K562 (cell line): Measurements from ENCODE around the gene MAN1A1. TPM values are rescaled to one million over a fixed set of nuclear protein-coding genes. Genes with fewer than 3 reads are reported as not detected.

Source experiments
- ADNP ChIP-seq: fragments of 200-800 bp; sonication (Bioruptor generic); IDR thresholded peaks from 2 replicates; pipeline ENCODE4 v1.6.1; 2016; ENCODE audit warnings: missing genetic modification characterization, missing compliant biosample characterization
- ATF7 ChIP-seq: fragments of 450-650 bp; IDR thresholded peaks from 2 replicates; pipeline ENCODE4 v1.7.1; 2014; ENCODE audit warnings: mild to moderate bottlenecking, moderate library complexity
- CCAR2 ChIP-seq: fragments of 200-400 bp; formaldehyde crosslinking; IDR thresholded peaks from 2 replicates; pipeline ENCODE4 v1.6.1; 2017; ENCODE audit warnings: mild to moderate bottlenecking, low read depth, low read length
- GABPB1 ChIP-seq: sonication (generic); formaldehyde crosslinking; IDR thresholded peaks from 2 replicates; pipeline ENCODE4 v1.8.0; 2022; ENCODE audit warnings: mild to moderate bottlenecking, missing genetic modification reagents
- HNRNPUL1 ChIP-seq: fragments of 200-400 bp; formaldehyde crosslinking; IDR thresholded peaks from 2 replicates; pipeline ENCODE4 v1.6.1; 2017; ENCODE audit warnings: low read length
- JUND ChIP-seq, 2 experiments: IDR thresholded peaks; 2 replicates in 1 of 2; 3 replicates in 1 of 2; pipeline ENCODE4 v1.6.1; 2011; ENCODE audit warnings: borderline replicate concordance in 2 of 2, low read depth in 2 of 2, low read length in 2 of 2, improper control_type of control experiment in 1 of 2, missing biosample characterization in 1 of 2, missing genetic modification characterization in 1 of 2, missing genetic modification reagents in 1 of 2
- MAFG ChIP-seq: fragments of 450-650 bp; conservative IDR thresholded peaks from 2 replicates; pipeline ENCODE4 v1.6.1; 2016; ENCODE audit warnings: missing genetic modification characterization, missing compliant biosample characterization
- MEF2A ChIP-seq: IDR thresholded peaks from 2 replicates; pipeline ENCODE4 v1.6.1; 2011; ENCODE audit warnings: low read depth, mild to moderate bottlenecking, low read length, moderate library complexity; ENCODE audit not compliant: control insufficient read depth
- MEF2D ChIP-seq: conservative IDR thresholded peaks from 2 replicates; pipeline ENCODE4 v1.6.1; 2016; ENCODE audit warnings: low read depth, missing genetic modification characterization, missing compliant biosample characterization
- NFIX ChIP-seq: fragments of 250-450 bp; sonication (Bioruptor Pico); IDR thresholded peaks from 2 replicates; pipeline ENCODE4 v1.4.0; 2020; ENCODE audit warnings: low read depth, mild to moderate bottlenecking, moderate library complexity
- POLR2A ChIP-seq: fragments of 450-650 bp; conservative IDR thresholded peaks from 2 replicates; pipeline ENCODE4 v1.6.1; 2016
- RAD51 ChIP-seq: fragments of 450-650 bp; IDR thresholded peaks from 2 replicates; pipeline ENCODE4 v1.7.1; 2016; ENCODE audit warnings: low read depth, mild to moderate bottlenecking, borderline replicate concordance
- RNF2 ChIP-seq: sonication (generic); IDR thresholded peaks from 2 replicates; pipeline ENCODE4 v1.6.1; 2016
- SMARCE1 ChIP-seq: fragments of 450-650 bp; IDR thresholded peaks from 2 replicates; pipeline ENCODE4 v1.7.1; 2016; ENCODE audit warnings: mild to moderate bottlenecking
- TRIM28 ChIP-seq: fragments of 450-650 bp; IDR thresholded peaks from 2 replicates; pipeline ENCODE4 v1.6.1; 2017
- ZKSCAN8 ChIP-seq: fragments of 200-800 bp; sonication (Bioruptor generic); IDR thresholded peaks from 2 replicates; pipeline ENCODE4 v1.6.1; 2016; ENCODE audit warnings: missing genetic modification characterization, missing compliant biosample characterization
- ZNF134 ChIP-seq: fragments of 250-450 bp; sonication (Bioruptor Pico); conservative IDR thresholded peaks from 2 replicates; pipeline ENCODE4 v1.4.0; 2020
- ZNF174 ChIP-seq: fragments of 250-450 bp; sonication (Bioruptor Pico); IDR thresholded peaks from 2 replicates; pipeline ENCODE4 v1.4.0; 2020; ENCODE audit warnings: mild to moderate bottlenecking
- ZNF263 ChIP-seq: sonication (generic); formaldehyde crosslinking; IDR thresholded peaks from 2 replicates; pipeline ENCODE4 v1.8.0; 2022; ENCODE audit warnings: mild to moderate bottlenecking, missing genetic modification reagents, borderline replicate concordance
- polyA plus RNA-seq, 8 experiments: library from polyadenylated mRNA; depleted of rRNA in 4 of 8; stranded (reverse) in 5 of 8; unstranded in 3 of 8; fragments of >200 nt; fragmentation: Nextera tagmentation in 2 of 8; fragmentation: Illumina TruSeq in 1 of 8; extraction: Ambion mirVana in 2 of 8; extraction: Trizol in 1 of 8; gene quantifications; 2 replicates each; pipeline versions ENCODE4 v1.2.1 to v1.2.3, GENCODE V29; 2011 to 2014; ENCODE audit warnings: inconsistent platforms in 1 of 8, missing spikeins in 1 of 8
- total RNA-seq, 7 experiments: library from RNA; depleted of rRNA in 6 of 7; stranded (reverse); fragments of >200 nt in 6 of 7; fragmentation: Illumina TruSeq in 2 of 7; extraction: Trizol in 2 of 7; gene quantifications; 2 replicates each; pipeline versions ENCODE4 v1.2.1 to v1.2.3, GENCODE V29; 2011 to 2021; ENCODE audit warnings: low replicate concordance in 1 of 7
- TF ChIP-seq, protein P1 (sequence below), 2 experiments: fragments of 450-650 bp in 1 of 2; sonication (generic) in 1 of 2; formaldehyde crosslinking in 1 of 2; IDR thresholded peaks in 1 of 2; conservative IDR thresholded peaks in 1 of 2; 2 replicates each; pipeline versions ENCODE4 v1.6.1 to v1.8.1; 2016 to 2023; ENCODE audit warnings: mild to moderate bottlenecking in 2 of 2, moderate library complexity in 2 of 2, inconsistent platforms in 1 of 2, missing genetic modification reagents in 1 of 2
- TF ChIP-seq, protein P2 (sequence below): fragments of 150-350 bp; IDR thresholded peaks from 2 replicates; pipeline ENCODE4 v1.6.1; 2014; ENCODE audit warnings: low read depth, mild to moderate bottlenecking, low read length, borderline replicate concordance
- TF ChIP-seq, protein P3 (sequence below): IDR thresholded peaks from 3 replicates; pipeline ENCODE4 v1.6.1; 2011; ENCODE audit warnings: borderline replicate concordance, mild to moderate bottlenecking, moderate library complexity; ENCODE audit not compliant: insufficient read length; ENCODE audit errors: extremely low read depth

The MAN1A1 gene
- total and polyA plus RNA-seq, 9 of the 15 experiments (the other 6 are each of a cell fraction or from before 2014, with no cell fraction given), result 24.5 to 78.4 (median 59.7) TPM

DNA sequence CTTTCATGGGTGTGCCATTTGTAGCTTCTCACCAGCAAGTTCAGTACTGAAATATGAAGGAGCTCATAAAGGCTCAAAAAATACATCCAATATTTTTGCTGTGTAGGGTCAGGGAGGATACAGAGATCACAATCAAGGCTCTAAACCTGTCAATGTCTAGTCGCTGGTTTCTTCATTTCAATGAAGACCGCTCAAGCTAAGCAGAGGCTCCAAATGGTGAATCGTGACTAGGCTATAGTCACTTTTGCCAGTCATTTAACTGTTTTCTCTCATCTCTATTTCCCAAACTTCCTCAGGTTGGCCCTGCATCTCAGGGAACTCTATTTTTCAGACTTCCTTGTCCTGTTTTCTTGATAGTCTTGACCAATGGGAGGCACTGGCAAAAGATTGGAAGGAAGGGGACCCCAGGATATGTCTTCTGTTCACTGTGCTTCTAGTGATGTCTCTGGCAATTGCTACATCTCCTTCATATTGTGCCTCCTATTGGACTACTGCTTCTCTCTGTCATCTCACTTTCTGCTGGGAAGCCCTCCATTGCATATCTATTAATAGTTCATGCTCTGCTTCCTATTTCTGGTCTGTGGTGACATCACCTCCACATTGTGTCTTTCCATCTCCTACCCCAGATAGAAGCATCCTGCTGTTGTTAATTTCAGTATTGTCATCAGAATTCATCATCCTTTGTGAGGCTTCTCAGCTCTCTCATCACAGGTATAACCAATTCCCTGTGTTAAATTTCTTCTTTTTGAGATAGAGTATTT lies 183.4 kb downstream of the MAN1A1 start (continued):
- TF ChIP-seq TRIM28 (no peak), ZNF263 (CRISPR knock-in tag) (no peak), MEF2D (peak; percentile 92), ZKSCAN8 (CRISPR knock-in tag) (no peak), RAD51 (no peak), RNF2 (no peak), ADNP (tag) (no peak), ATF7 (0 out of 2 replicates have a peak, but pooled peaks have one; percentile 57), GABPB1 (CRISPR knock-in tag) (no peak), ZNF174 (CRISPR knock-in tag) (no peak), ZNF134 (no peak), MEF2A (peak; percentile 68; the same call in 1 of the 2 replicates), MAFG (peak; percentile 63), CCAR2 (no peak), SMARCE1 (no peak), JUND (IDR thresholded peaks at IDR 0.05; ENCODE audit: borderline replicate concordance, low read depth, low read length) (0 out of 2 replicates have a peak, but pooled peaks have one; percentile 4), JUND (tag; IDR thresholded peaks at IDR 0.05; ENCODE audit: borderline replicate concordance, low read depth, low read length) (0 out of 3 replicates have a peak, but pooled peaks have one; percentile 28), POLR2A (no peak), NFIX (CRISPR knock-in tag) (no peak), HNRNPUL1 (no peak)
- TF ChIP-seq, protein P1, sequence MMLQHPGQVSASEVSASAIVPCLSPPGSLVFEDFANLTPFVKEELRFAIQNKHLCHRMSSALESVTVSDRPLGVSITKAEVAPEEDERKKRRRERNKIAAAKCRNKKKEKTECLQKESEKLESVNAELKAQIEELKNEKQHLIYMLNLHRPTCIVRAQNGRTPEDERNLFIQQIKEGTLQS (IDR thresholded peaks at IDR 0.05), result peak; percentile 77
- TF ChIP-seq, protein P1 (CRISPR knock-in tag; conservative IDR thresholded peaks at IDR 0.05), result no peak
- TF ChIP-seq, protein P2, sequence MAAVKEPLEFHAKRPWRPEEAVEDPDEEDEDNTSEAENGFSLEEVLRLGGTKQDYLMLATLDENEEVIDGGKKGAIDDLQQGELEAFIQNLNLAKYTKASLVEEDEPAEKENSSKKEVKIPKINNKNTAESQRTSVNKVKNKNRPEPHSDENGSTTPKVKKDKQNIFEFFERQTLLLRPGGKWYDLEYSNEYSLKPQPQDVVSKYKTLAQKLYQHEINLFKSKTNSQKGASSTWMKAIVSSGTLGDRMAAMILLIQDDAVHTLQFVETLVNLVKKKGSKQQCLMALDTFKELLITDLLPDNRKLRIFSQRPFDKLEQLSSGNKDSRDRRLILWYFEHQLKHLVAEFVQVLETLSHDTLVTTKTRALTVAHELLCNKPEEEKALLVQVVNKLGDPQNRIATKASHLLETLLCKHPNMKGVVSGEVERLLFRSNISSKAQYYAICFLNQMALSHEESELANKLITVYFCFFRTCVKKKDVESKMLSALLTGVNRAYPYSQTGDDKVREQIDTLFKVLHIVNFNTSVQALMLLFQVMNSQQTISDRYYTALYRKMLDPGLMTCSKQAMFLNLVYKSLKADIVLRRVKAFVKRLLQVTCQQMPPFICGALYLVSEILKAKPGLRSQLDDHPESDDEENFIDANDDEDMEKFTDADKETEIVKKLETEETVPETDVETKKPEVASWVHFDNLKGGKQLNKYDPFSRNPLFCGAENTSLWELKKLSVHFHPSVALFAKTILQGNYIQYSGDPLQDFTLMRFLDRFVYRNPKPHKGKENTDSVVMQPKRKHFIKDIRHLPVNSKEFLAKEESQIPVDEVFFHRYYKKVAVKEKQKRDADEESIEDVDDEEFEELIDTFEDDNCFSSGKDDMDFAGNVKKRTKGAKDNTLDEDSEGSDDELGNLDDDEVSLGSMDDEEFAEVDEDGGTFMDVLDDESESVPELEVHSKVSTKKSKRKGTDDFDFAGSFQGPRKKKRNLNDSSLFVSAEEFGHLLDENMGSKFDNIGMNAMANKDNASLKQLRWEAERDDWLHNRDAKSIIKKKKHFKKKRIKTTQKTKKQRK, result no peak
- TF ChIP-seq, protein P3, sequence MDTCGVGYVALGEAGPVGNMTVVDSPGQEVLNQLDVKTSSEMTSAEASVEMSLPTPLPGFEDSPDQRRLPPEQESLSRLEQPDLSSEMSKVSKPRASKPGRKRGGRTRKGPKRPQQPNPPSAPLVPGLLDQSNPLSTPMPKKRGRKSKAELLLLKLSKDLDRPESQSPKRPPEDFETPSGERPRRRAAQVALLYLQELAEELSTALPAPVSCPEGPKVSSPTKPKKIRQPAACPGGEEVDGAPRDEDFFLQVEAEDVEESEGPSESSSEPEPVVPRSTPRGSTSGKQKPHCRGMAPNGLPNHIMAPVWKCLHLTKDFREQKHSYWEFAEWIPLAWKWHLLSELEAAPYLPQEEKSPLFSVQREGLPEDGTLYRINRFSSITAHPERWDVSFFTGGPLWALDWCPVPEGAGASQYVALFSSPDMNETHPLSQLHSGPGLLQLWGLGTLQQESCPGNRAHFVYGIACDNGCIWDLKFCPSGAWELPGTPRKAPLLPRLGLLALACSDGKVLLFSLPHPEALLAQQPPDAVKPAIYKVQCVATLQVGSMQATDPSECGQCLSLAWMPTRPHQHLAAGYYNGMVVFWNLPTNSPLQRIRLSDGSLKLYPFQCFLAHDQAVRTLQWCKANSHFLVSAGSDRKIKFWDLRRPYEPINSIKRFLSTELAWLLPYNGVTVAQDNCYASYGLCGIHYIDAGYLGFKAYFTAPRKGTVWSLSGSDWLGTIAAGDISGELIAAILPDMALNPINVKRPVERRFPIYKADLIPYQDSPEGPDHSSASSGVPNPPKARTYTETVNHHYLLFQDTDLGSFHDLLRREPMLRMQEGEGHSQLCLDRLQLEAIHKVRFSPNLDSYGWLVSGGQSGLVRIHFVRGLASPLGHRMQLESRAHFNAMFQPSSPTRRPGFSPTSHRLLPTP, result no peak
